Measurements from ENCODE around the gene ADAMTS6.

The ADAMTS6 gene

DNA sequence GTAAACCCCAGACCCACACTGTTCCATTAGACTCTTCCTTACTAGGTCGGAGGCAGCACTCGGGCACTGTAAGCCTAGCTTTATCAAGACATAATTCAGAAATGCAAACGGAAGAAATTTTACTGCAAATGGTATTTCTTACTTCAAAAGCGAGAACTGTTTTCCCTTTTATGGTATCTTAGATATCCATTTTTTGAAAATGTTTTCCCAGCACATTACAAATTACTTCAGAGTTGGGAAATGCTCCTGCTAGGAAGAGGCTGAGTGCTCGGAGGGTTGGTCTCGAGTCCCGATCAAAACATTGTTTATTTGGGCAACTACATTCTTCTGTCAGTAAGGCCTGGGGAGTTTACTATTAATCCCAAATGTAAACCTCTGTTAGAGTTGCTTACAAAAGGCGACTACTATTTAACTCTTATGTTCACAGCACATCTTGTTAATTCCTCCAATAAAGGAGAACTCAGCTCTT is 380.1 kb downstream of the ADAMTS6 start:
- FAIRE-seq = no peak

DNA sequence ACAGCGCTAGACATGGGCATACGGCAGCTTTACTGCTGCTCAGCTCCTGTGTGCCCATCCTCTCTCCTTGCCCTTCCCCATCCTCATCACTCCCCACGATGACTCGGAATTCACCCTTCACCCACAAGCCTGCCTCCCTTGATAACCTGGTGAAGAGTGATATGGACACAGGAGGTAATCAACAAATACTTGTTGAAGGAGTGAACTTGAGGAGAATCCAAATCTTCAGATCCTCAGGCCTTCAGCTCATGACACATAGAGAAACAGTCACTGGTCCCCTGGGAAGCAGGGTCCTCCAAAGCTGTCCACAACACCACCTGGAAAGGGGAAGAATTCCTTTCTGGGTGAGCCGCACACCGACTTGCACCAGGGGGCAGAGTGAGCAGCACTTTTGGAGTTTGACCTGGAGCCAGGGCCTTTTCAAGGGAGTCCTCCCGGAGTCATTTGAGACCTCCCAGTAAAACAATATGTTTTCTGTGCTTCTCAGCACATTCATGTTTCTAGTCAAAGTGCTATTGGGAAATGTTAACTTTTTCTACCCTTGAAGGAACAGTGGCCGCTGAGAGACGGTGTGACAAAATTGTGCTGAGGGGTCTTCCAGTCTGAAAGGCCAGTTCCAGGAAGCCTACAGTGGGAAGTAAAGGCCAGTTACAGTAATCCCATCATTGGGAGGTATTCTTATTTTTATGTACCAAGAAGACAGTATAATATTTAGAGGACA is 380.6 kb downstream of the ADAMTS6 start:
- no peak for FAIRE-seq
